ENCODE data around the gene SRA1. TPM values are rescaled to one million over a fixed set of nuclear protein-coding genes. Genes with fewer than 3 reads are reported as not detected.

SRA1 gene
- total and polyA plus RNA-seq, 2 of the 8 experiments (the other 6 are each of a cell fraction or from before 2014, with no cell fraction given), result 27.4 to 39.4 TPM

DNA sequence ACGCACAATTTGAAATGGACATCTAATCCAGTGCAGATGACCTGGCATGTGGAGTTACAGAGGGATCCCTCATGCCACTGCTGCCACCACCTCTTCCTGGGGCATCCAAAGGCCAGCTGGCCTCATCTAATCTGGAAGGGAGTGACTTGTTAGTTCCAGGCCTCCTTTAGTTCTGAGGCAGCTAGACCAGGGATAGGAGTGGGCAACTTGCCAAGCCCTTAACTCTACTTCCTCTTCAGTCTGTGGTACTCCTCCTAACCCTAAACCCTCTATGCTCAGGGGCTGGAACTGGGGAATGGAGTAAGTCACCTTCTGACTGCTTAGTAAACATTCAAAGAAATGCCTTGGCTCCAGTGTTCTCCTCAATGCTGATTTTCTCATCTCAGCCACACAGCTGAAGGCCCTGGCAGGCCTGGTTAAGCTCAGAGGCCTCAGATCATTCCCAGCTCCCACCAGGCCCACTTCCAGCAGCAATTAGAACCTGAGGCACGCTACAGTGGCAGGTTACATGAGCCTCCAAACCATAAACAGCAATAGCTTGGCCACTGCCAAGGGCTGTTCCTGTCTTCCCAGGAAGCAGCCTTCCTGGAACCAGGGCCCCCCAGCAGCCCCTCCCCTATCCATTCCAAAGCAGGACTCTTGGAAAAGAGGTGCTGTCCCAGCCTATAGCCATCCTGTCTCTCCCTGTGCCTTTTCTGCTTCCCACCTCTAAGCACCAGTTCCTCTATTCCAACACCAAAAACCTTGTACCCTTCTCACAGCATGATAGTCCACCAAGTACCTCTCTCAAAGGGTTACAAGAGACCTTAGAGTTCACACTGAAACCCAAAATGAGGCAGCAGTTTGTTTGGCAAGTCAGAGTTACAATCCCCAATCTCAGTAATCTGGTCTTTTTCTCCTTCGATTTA, 7.8 kb downstream of the SRA1 start:
- Histone ChIP-seq H2AFZ (ENCODE audit: low read length) (no peak overlapping the region), H4K20me1 (replicated peaks in 1 of 2; ENCODE audit: control insufficient read depth in 1 of 2, insufficient read depth in 2 of 2, low read length in 2 of 2) (peaks cover 0 to 7% of the 10 kb centered on the region in 2 experiments), H4K91ac (replicated peaks; ENCODE audit: insufficient read length, low read length) (no peak overlapping the region), H2BK12ac (ENCODE audit: low read depth, low read length) (no peak overlapping the region), H4K5ac (ENCODE audit: insufficient read length, low read depth, low read length) (no peak overlapping the region), H3K4ac (replicated peaks; ENCODE audit: insufficient read length, low read depth, low read length) (no peak overlapping the region), H3K27ac (ENCODE audit: low read depth, low read length) (no peak overlapping the region), H2BK5ac (ENCODE audit: low read depth, low read length) (no peak overlapping the region), H4K8ac (ENCODE audit: extremely low read depth, insufficient read depth, low read length) (no peak overlapping the region), H2BK120ac (replicated peaks; ENCODE audit: low read depth, low read length) (no peak overlapping the region), H2BK15ac (ENCODE audit: low read length) (no peak overlapping the region), H2BK20ac (ENCODE audit: low read length) (no peak overlapping the region), H3K4me1 (replicated peaks in 1 of 4; ENCODE audit: control insufficient read depth in 3 of 4, insufficient read depth in 4 of 4, low read length in 3 of 4) (peaks cover 0 to 18% (median 6%) of the 10 kb centered on the region in 4 experiments; a peak in 4 of 7 replicates), H3K23me2 (ENCODE audit: low read depth, low read length) (peaks cover 6% of the 10 kb centered on the region), H3K9ac (replicated peaks in 1 of 4; ENCODE audit: extremely low read depth in 1 of 4, low read depth in 3 of 4, low read length in 3 of 4) (peak overlapping the region in 1 of 4 experiments; percentile 48; a peak in 2 of 7 replicates), H3K4me3 (ENCODE audit: extremely low read depth in 1 of 4, insufficient read depth in 2 of 4, low read depth in 3 of 4, low read length in 4 of 4) (no peak overlapping the region), H2AK5ac (ENCODE audit: low read depth, low read length) (no peak overlapping the region), H3K9me3 (ENCODE audit: insufficient read depth in 2 of 2, low read depth in 1 of 2, low read length in 1 of 2) (no peaks in the 10 kb centered on the region), H3K23ac (ENCODE audit: insufficient read length) (no peak overlapping the region), H3K79me1 (ENCODE audit: low read depth, low read length) (no peaks in the 10 kb centered on the region; the same call in 1 of the 2 replicates), H3K79me2 (ENCODE audit: control insufficient read depth in 1 of 2, insufficient read depth in 2 of 2, low read length in 2 of 2) (peaks cover 0 to 15% of the 10 kb centered on the region in 2 experiments; a peak in 2 of 4 replicates), H3K56ac (replicated peaks; ENCODE audit: insufficient read length, low read depth, low read length) (no peak overlapping the region), H3K36me3 (ENCODE audit: control insufficient read depth in 2 of 4, insufficient read depth in 4 of 4, low read length in 3 of 4) (peaks cover 11 to 36% (median 26%) of the 10 kb centered on the region in 4 experiments), H3K27me3 (replicated peaks in 1 of 4; ENCODE audit: control insufficient read depth in 3 of 4, extremely low read depth in 1 of 4, insufficient read depth in 3 of 4, low read length in 3 of 4) (no peaks in the 10 kb centered on the region), H3K14ac (ENCODE audit: insufficient read length) (no peak overlapping the region), H3K18ac (ENCODE audit: extremely low read depth, low read length) (no peak overlapping the region), H3K4me2 (ENCODE audit: insufficient read depth in 1 of 2, low read depth in 2 of 2, low read length in 2 of 2) (no peak overlapping the region; a peak in 1 of 4 replicates)
- no peak for TF ChIP-seq SAP30 (IDR thresholded peaks at IDR 0.05; ENCODE audit: insufficient read depth, insufficient replicate concordance, low read length)
- no peak for TF ChIP-seq TAF1 (IDR thresholded peaks at IDR 0.05; ENCODE audit: low read depth, low read length)
- TF ChIP-seq BCL11A (IDR thresholded peaks at IDR 0.05; ENCODE audit: low read depth in 2 of 2, low read length in 2 of 2), result no peak
- TF ChIP-seq BACH1 (IDR thresholded peaks at IDR 0.05; ENCODE audit: low read length), result no peak
- TF ChIP-seq POLR2A (IDR thresholded peaks at IDR 0.05; ENCODE audit: control extremely low read depth in 1 of 2, low read depth in 2 of 2, low read length in 2 of 2), result peak in 1 of 2 experiments; percentile 66; a peak in 1 of 3 replicates
- TF ChIP-seq POLR2AphosphoS5 (IDR thresholded peaks at IDR 0.05; ENCODE audit: low read depth, low read length), result peak; percentile 31; the same call in 1 of the 2 replicates
- POLR2A ChIA-PET (ENCODE audit: partially characterized antibody), result interaction anchor here (1.4 to 14.4 kb wide), 7 partner anchors 10 to 148 kb away, joined by 4 to 191 read pairs (median 27); partner anchors contain the start of genes ANKHD1, APBB3, HARS1 and HARS2
- FAIRE-seq (no peak), DNase-seq (ENCODE audit: low read depth in 1 of 2, low spot score in 2 of 2) (peak in 1 of 2 experiments; percentile 32)
- 83% methylated on average over 3 of the region's 3 CpGs; no CpG with 5 or more reads in 1 of the 2 experiments for WGBS, 2 experiments (ENCODE audit: extremely low coverage in 1 of 2, insufficient coverage in 1 of 2, insufficient read length in 1 of 2, insufficient replicate concordance in 2 of 2, low coverage in 1 of 2, low lambda C conversion rate in 2 of 2, missing lambda C conversion rate in 1 of 2)
- CTCF ChIA-PET (ENCODE audit: partially characterized antibody), result interaction anchor here (0.6 to 3.1 kb wide), 7 partner anchors 9 to 475 kb away, joined by 3 to 19 read pairs (median 4); partner anchors contain the start of genes SLC35A4 and SRA1

Data from H1 (cell line).